GM19328 (cell line): ENCODE data around the gene TMEM198.

Source experiments
- ATAC-seq: cut with Tn5 transposase; IDR thresholded peaks from one replicate; pipeline ENCODE4 v1.9.1; 2021; ENCODE audit warnings: mild to moderate bottlenecking, moderate library complexity; ENCODE audit not compliant: unreplicated experiment

TMEM198 gene, protein sequence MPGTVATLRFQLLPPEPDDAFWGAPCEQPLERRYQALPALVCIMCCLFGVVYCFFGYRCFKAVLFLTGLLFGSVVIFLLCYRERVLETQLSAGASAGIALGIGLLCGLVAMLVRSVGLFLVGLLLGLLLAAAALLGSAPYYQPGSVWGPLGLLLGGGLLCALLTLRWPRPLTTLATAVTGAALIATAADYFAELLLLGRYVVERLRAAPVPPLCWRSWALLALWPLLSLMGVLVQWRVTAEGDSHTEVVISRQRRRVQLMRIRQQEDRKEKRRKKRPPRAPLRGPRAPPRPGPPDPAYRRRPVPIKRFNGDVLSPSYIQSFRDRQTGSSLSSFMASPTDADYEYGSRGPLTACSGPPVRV

GRCh38 chr2:219543596-219544358, at the start of gene TMEM198, which contains the start of gene CHPF:
Gene TMEM198, plus strand, starts transcription at chr2:219544028. Its CDS starts 700 bp downstream, at chr2:219544728.
Gene CHPF, minus strand, starts transcription at chr2:219543809. Its CDS starts 271 bp downstream, at chr2:219543538.
- peak; percentile 73 for ATAC-seq

GRCh38 chr2:219494952-219495530, 48.8 kb upstream of the TMEM198 start:
- ATAC-seq = no peak

DNA sequence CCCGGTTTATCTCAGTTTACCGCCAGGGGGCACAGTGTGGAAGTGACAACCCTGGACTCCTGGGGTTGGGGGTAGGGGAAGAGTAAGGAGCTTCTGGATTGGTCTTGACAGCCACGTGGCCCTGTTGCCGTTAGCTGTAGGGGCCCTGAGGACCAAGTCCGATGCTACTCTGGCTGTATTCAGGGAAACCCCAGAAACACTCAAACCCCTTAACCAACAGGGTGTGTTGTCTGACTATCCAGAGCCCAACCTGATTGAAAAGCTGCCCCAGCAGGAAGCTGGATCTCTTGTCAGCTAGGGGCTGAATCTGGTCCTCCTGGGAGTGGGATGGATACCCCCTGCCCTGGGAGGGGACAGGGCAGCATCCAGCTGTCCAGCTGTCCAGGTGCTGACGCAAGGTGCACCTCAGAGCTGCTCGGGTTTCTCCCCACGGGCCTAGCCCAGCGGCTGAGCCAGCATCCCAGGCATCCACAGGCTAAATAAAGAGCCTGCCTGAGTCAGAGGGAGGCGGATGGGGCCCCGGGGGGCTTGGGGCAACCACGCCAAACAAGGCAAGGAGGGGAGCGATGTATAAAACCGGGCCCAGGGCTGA, 48.2 kb upstream of the TMEM198 start:
- ATAC-seq = no peak

DNA sequence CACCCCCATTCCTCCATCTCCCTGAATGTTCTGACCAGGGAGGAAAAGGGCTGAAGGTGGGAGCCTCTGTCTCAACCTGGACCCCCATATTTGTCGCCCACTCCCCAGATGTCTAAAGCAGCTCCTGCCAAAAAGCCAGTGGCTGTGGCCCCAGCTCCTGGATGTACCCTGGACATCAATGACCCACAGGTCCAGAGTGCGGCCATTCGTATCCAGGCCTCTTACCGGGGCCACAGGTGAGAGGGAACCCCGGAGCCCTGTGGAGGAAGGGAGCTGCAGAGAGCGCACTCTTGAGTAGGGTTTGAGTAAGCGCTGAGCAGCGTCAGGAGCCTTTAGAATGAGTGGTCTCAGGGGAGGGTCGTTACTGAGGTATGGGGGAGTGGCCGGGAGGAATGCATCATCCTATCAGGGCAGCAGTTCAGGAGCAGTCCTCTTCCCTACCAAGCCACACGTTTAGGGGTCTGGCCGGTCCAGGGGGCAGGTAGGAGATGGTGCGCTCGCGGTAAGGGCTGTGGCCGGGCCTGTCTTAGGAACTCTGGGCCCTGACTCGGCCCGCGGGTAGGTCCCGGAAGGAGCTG, 47.5 kb upstream of the TMEM198 start:
- ATAC-seq = no peak

- no peak for ATAC-seq
Observed at GRCh38 chr2:219496825-219497494, 46.9 kb upstream of the TMEM198 start.

GRCh38 chr2:219497495-219498279, 46.1 kb upstream of the TMEM198 start:
- ATAC-seq = no peak

GRCh38 chr2:219498280-219499057, 45.4 kb upstream of the TMEM198 start, which contains the start of gene GMPPA:
Gene GMPPA, plus strand, starts transcription at chr2:219498891. Its CDS starts 1,085 bp downstream, at chr2:219499976.
- peak; percentile 96 for ATAC-seq

GRCh38 chr2:219499058-219499307, 44.8 kb upstream of the TMEM198 start:
- ATAC-seq = no peak

DNA sequence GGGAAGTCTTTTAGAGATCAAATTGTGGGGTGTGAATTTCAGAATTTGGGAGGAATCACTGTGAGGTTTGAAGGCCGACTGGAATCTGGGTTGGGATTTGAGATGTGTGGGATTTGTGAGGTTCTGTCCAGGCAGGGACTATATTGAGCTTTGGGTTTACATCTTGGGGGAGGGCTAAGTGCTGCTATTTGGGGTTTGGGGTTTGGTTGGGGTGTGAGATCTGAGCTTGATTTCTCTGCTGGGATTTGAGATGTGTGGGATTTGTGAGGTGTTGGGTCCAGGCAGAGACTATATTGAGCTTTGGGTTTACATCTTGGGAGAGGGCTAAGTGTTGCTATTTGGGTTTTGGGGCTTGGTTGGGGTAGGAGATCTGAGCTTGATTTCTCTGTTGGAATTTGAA, 44.3 kb upstream of the TMEM198 start:
- no peak for ATAC-seq

DNA sequence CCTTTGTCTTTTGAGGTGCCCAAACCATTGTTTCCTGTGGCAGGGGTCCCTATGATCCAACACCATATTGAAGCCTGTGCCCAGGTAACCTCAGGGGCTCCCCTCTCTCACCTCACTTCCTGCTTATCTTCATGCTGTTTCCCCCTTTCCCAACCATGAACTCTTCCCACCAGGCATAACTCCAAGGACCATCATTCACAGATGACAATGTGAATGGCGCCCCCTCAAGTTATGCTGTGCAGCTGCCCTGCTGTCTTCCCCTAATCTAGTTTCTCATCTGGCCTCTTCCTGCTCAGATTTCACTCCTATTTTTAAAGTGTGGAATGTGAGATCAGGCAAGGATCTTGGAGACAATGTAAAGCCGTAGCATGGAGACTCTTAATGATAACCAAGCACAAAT, 43.7 kb upstream of the TMEM198 start:
- no peak for ATAC-seq

DNA sequence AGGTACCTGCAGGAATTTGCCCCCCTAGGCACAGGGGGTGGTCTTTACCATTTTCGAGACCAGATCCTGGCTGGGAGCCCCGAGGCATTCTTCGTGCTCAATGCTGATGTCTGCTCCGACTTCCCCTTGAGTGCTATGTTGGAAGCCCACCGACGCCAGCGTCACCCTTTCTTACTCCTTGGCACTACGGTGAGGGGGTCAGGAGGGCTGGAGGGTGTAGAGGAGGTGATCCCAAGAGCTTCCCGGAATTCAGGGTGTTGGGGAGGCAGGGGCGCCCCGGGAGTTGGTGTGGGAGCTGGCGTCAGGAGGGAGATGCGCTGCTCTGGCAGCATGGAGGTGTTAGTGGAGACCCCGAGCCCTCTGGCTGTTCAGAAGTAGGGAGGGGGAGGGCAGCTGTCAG, 42.0 kb upstream of the TMEM198 start:
- no peak for ATAC-seq

DNA sequence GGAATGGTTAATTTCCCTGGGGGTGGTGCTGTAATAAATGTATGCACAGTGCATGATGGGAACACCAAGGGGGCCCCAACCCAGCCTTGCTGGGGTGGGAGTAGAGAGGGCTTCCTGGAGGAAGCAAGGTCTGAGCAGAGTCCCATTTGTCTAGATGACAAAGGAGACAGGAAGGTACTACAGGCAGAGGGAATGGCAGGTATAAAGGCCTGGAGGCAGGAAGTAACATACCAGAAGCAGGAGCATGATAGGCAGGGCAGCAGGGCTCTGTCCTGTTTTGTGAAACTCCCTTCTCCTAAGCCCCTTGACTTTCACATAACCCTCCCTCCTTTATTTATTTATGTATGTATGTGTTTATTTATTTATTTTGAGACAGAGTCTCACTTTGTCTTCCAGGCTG, 41.2 kb upstream of the TMEM198 start:
- no peak for ATAC-seq

DNA sequence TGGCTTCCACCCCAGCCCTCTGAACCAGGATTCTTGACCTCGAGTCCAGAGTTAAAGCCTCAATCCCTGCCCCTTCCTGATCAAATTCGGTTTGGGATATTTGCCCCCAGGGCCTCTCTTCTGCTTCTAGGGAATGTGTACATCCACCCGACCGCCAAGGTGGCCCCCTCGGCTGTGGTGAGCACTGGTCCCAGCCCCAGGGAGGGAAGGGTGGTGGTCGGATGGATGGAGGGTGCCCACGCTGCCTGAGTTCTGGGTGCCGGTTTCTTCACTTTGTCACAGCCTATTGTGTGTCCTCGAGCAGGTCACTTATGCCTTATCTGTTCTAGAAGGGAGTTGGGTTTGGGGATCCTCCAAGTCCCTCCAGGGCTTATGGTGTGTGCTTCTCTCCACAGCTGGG, 38.2 kb upstream of the TMEM198 start:
- no peak for ATAC-seq

DNA sequence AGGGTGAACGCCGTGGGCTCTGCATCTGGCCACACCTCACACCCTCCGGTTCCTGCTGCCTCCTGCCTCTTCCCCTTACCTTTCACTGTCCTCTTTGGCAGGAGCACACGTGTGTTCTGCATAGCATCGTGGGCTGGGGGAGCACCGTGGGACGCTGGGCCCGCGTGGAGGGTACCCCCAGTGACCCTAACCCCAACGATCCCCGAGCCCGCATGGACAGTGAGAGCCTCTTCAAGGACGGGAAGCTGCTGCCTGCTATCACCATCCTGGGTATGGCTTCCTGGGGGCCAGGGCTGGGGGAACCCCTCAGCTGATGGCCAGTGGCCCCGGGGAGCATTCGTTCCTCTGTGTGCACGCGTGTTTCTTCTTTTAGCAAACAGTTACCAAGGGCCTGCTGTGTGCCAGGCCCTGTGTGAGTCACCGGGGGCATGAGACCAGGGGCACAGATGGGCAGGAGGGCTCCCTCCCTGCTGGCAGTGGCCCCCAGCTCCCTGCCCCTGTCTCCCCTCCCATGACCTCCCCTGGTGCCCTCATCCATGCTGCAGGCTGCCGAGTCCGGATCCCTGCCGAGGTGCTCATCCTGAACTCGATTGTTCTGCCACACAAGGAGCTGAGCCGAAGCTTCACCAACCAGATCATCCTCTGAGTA, 37.6 kb upstream of the TMEM198 start:
- ATAC-seq = no peak

- no peak for ATAC-seq
Observed at GRCh38 chr2:219506802-219507526, 36.9 kb upstream of the TMEM198 start.

- no peak for ATAC-seq
Observed at GRCh38 chr2:219507581-219508443, 36.0 kb upstream of the TMEM198 start.

GRCh38 chr2:219508444-219508734, 35.4 kb upstream of the TMEM198 start:
- no peak for ATAC-seq
